VCaP (cell line): ENCODE measurements around the gene KHNYN.
A peak's percentile ranks its signal among the peaks of the same experiment; 100 is the strongest.

ENCODE experiments used
- H3K27ac ChIP-seq: fragments of 450-650 bp; 2 replicates; pipeline ENCODE4 v1.5.1; 2017
- TF ChIP-seq, protein P1 (sequence below): fragments of 450-650 bp; conservative IDR thresholded peaks from 2 replicates; pipeline ENCODE4 v1.5.1; 2017; ENCODE audit warnings: mild to moderate bottlenecking, moderate library complexity

The KHNYN gene

DNA sequence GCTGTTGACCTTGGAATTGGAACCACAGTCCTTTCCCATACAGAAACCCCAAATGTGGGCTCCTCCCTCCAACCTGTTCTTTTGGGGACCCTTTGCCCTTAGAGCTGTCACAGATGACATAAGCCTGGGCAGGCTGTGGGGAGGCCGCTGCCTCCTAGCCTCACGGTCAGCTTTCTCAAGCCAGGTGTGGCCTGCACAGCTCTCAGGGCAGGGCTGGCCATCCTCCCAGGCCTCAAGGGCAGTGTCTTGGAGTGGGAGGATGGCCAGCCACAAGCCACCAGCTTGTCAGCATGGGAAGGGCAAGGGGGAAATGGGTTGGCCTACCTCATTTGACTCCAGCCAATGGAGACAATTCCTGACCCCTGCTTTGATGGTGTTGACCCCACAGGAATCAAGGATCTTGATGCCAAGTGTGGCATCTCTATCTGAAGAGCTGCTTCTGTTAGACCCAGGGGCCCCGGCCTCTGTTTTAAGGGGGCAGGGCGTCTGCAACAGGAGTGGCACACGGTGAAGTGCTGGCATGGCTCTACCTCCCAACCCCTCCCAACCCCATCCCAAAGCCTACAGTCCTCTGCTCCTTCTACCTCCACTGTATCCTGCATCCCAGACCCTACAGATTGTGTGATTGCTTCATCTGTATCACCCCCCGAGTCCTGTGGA is 11.8 kb upstream of the KHNYN start:
- no peak overlapping the region for H3K27ac ChIP-seq
- TF ChIP-seq, protein P1, sequence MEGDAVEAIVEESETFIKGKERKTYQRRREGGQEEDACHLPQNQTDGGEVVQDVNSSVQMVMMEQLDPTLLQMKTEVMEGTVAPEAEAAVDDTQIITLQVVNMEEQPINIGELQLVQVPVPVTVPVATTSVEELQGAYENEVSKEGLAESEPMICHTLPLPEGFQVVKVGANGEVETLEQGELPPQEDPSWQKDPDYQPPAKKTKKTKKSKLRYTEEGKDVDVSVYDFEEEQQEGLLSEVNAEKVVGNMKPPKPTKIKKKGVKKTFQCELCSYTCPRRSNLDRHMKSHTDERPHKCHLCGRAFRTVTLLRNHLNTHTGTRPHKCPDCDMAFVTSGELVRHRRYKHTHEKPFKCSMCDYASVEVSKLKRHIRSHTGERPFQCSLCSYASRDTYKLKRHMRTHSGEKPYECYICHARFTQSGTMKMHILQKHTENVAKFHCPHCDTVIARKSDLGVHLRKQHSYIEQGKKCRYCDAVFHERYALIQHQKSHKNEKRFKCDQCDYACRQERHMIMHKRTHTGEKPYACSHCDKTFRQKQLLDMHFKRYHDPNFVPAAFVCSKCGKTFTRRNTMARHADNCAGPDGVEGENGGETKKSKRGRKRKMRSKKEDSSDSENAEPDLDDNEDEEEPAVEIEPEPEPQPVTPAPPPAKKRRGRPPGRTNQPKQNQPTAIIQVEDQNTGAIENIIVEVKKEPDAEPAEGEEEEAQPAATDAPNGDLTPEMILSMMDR: no peak

DNA sequence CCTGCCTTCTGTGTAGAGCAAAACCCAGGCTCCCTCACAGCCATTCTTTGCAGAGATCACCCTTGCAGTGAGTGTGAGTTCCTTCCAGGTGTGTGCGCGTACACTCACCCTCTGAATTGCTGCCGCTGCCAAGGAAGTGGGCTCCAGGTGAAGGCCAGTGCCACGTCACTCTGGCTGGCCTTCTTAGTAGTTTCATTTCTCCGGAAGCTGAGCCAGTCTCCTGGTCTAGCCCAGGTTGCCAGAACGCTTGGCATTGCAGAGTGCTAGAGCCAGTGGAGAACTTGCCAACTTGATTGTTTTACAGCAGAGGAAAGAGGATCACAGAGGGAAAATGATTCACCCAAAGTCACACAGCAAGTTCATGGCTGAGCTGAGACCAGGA is 11.3 kb upstream of the KHNYN start:
- TF ChIP-seq, protein P1: no peak
- no peak overlapping the region for H3K27ac ChIP-seq

DNA sequence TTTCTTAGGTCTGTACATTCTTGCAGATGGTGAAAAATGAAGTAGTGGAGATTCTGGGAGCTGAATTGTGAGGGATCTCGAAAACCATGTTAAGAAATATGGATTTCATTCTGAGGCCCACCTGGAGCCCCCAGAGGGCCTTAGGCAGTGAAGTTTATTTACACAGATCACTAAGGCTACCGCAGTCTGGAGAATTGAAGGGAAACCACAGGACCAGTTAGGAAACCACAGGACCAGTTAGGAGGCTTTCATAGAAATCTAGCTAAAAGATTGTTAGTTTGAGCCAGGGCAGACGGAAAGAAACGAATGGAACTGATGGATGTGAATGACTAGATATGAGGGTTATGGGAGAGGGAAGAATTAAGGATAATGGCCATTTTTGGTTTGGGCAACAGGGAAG is 7.5 kb upstream of the KHNYN start:
- H3K27ac ChIP-seq: no peak overlapping the region
- TF ChIP-seq, protein P1: no peak

DNA sequence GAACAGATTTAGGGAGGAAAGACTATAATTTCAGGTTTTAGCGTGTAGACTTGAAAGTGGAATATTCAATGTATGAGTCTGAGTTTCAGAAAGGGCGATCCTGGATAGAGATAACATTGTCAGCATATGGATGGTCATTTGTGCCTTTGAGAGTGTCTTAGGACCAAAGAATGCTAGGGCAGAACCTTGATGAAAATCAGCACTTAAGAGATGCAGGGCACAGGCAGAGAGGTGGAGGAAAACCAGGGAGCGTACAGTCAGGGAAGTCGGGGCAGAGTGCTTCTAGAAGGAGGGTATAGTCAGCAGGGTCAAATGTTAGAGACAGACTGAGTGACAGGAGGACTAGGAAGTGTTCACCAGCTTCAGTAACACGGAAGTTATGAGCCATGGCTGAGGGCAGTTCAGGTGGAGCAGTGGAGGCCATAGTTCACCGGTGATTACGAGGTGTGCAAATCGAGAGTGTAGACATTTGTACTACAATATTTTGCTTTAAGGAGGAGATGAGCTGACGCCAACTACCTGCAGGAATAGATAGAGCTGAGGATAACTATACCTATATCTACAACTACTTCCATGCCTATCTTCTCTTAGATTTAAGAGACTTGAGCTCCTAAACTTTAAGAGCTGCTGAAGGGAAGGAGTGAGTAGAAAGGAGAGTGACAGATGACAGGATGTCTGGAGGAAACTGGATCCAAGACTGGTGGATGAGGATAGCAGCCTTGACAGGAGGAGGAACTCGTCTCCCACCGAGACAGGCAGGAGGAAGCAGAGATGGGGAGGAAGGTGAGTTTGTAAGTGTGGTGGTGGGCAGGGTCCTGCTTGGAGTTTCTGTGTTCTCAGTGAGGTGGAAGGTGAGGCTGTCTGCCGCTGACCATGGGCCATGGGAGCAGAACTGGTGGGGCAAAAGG is 6.8 kb upstream of the KHNYN start:
- no peak overlapping the region for H3K27ac ChIP-seq
- TF ChIP-seq, protein P1: no peak

- TF ChIP-seq, protein P1: no peak
- H3K27ac ChIP-seq: 0 out of 2 replicates have a peak overlapping the region, but pooled peaks have one; percentile 8
Measured at GRCh38 chr14:24425704-24426103, 4.0 kb upstream of the KHNYN start.

DNA sequence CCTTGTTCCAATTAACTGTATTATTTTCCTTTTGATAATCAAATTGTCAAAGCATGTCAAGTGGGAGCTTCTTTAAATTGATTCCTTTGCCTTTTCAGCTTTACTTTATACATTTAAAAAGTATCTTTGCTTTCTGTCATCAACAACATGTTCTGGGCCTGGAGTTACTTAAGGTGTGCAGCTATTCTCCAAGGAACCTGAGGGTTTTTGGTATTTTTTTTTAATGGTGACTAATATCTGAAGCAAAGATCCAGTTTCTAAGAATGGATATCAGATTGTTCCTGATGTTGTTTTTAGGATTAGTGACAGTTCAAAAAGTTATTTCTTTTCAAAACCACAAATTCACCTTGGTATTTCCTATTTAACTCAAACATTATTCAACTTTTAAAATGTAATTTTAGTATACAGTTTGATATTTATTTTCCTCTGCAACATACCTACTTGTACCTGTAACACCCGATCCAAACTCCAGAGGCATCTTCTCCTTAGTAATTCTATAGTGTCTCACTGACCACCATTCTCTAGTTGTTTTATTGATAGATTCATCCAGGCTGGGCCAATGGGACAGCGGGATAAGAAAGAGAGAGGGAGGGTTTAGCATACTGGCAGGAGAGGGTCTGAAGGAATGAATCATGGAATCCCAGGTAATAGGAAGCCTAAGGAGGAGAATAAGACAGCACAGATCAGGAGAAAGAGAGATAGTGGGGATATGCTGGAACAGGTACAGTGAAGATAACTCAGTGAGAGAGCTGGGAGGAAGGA is 3.4 kb upstream of the KHNYN start:
- TF ChIP-seq, protein P1: no peak
- 0 out of 2 replicates have a peak overlapping the region, but pooled peaks have one; percentile 8 for H3K27ac ChIP-seq

DNA sequence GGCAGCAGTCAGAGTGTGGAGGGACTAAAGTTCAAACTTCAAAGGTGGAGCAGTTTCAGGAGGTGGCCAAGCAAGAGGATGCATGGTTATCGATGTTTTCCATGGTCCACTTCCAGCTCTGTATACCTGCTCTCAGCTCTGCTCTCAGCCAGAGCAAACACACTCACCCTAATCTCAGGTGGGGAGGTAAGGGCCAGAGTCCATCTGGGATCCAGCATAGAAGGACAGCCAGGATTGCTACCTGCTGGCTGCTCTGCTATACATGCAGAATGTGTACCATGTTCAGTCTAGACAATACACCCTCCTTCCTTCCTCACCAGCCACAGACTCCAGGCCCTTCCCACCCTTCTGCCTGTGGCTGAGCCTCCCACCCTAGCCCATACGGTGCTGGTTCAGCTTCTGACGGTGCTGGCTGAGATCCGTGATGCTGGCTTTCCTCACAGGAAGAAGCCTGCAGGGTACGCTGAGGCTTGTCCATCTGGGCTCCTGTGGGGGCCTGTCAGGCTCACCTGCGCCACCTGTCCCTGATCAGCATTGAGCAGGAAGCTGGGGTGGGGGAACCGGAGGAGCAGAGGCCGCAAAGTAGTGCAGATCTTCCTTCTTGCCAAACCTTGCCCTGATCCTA is 2.7 kb upstream of the KHNYN start:
- TF ChIP-seq, protein P1: no peak
- H3K27ac ChIP-seq: no peak overlapping the region
